Stimulated activated CD8-positive, alpha-beta memory T cell treated with anti-CD3 and anti-CD28 coated beads, Interleukin-2, amount 100 ng/mL, for 48 hours (primary cell): ENCODE results near the gene GH1.
A peak's percentile ranks its signal among the peaks of the same experiment; 100 is the strongest.

Experiments
- DNase-seq, 2 donors: peaks; one replicate each; pipeline ENCODE4 v3.0.0-alpha.2; 2020; ENCODE audit warnings: low read depth in 2 of 2

Gene GH1

GRCh38 chr17:63944736-63945499 is 26.3 kb upstream of the GH1 start:
- DNase-seq: no peak

GRCh38 chr17:63943745-63944144 is 25.1 kb upstream of the GH1 start:
- no peak for DNase-seq

- no peak for DNase-seq
Measured at GRCh38 chr17:63942309-63942985, 23.8 kb upstream of the GH1 start.

GRCh38 chr17:63941751-63942150 is 23.1 kb upstream of the GH1 start:
- no peak for DNase-seq

- DNase-seq: no peak
Measured at GRCh38 chr17:63941162-63941561, 22.5 kb upstream of the GH1 start.

GRCh38 chr17:63940584-63940983 is 21.9 kb upstream of the GH1 start:
- DNase-seq: no peak

- DNase-seq: no peak
Measured at GRCh38 chr17:63939884-63940283, 21.2 kb upstream of the GH1 start.

GRCh38 chr17:63939401-63939800 is 20.8 kb upstream of the GH1 start:
- DNase-seq: no peak

- DNase-seq: no peak
Measured at GRCh38 chr17:63937920-63938319, 19.3 kb upstream of the GH1 start.

- no peak for DNase-seq
Measured at GRCh38 chr17:63937319-63937718, 18.7 kb upstream of the GH1 start.

- no peak for DNase-seq
Measured at GRCh38 chr17:63934183-63935112, 15.8 kb upstream of the GH1 start.

- no peak for DNase-seq
Measured at GRCh38 chr17:63933598-63933997, 15.0 kb upstream of the GH1 start.

- no peak for DNase-seq
Measured at GRCh38 chr17:63932721-63933120, 14.1 kb upstream of the GH1 start.

GRCh38 chr17:63931981-63932561 is 13.4 kb upstream of the GH1 start, which contains the start of gene CD79B:
TSS of gene CD79B (minus strand) at chr17:63932331. CDS start at chr17:63932261, 70 bp downstream.
- peak in 1 of 2 donors; percentile 21 for DNase-seq

GRCh38 chr17:63930951-63931575 is 12.4 kb upstream of the GH1 start:
- DNase-seq: peak; percentile 39 to 52

GRCh38 chr17:63929860-63930766 is 11.5 kb upstream of the GH1 start:
- no peak for DNase-seq

- no peak for DNase-seq
Measured at GRCh38 chr17:63928966-63929695, 10.5 kb upstream of the GH1 start.

GRCh38 chr17:63928172-63928666 is 9.6 kb upstream of the GH1 start:
- DNase-seq: no peak

GRCh38 chr17:63927464-63928171 is 9.0 kb upstream of the GH1 start:
- DNase-seq: no peak
